CD4-positive, alpha-beta T cell treated with Interleukin-1 beta for 1 hour (primary cell): ENCODE results near the gene IGFL3.

Source experiments
- DNase-seq, 2 donors: peaks; one replicate each; pipeline ENCODE4 v3.0.0-alpha.2; 2020 to 2022

Gene IGFL3

DNA sequence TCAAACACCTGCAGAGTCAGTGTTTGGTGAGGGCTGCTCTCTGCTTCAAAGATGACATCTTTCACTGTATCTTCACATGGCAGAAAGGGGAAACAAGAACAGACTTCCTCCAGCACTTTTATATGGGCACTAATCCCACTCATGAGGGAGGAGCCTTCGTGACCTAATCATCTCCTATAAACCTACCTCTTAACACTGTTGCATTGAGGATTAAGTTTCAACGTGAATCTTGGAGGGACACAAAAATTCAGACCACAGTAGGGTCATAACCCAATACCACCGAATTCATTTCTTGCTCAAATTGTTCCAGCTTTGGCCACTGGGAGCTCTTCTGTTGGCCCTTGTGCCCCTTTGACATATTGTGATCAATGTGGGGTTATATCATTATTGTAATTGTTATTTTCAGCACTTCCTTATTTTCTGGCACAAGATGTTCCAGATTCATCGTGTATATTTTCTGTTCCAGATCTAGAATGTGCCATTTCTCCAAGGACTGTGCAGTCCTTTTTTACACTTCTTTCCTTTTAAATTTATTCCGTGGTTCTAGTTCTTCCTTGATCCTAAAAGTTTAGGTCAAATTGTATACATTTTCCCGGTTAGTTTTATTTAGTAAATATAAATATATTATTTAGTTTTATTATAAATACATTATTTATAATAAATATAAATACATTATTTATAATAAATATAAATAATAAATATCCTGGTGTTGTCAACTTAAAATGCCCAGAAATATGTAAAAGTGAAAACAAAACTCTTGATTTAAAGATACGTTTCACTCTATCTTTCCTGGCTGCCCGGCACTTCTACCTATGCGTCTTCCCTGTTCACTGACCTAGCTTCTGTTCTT is 48.2 kb downstream of the IGFL3 start:
- no peak for DNase-seq

DNA sequence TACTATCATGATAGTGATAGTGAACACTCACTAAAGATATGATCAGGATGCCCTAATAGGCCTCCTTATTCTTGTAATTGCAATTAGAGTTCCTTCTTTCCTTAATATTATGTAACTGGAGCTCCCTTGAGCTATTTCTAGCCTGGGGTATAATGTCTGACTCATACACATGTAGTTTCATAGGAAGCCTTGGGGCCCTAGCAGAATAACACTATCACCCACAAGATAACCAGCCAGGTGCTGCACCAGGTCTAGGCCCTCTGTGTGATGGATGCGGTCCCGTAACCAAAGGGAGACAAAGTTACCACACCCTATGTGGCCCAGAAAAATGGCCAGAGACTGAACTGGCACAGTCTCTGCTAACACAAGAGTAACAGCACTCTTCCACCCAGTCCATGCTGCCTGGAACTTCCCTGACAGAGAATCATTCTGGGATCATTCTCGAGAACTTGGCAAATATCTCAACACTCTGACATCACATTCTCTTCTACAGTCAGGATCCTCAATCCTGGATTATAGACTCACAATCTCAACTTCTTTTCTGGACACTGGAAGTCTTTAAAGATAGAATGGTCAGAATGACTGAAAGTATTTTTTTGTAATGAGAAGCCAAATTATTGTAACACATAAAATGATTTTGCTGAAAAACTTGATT is 51.1 kb downstream of the IGFL3 start:
- no peak for DNase-seq
